Measurements from ENCODE around the gene FBP2.

The FBP2 gene

GRCh38 chr9:94623253-94623652 is 29.6 kb upstream of the FBP2 start:
- no peak for DNase-seq (ENCODE audit: low spot score)
- TF ChIP-seq CTCF (IDR thresholded peaks at IDR 0.05), result no peak
- H3K4me3 ChIP-seq, result no peak overlapping the region
- H3K27ac ChIP-seq, result no peak overlapping the region

DNA sequence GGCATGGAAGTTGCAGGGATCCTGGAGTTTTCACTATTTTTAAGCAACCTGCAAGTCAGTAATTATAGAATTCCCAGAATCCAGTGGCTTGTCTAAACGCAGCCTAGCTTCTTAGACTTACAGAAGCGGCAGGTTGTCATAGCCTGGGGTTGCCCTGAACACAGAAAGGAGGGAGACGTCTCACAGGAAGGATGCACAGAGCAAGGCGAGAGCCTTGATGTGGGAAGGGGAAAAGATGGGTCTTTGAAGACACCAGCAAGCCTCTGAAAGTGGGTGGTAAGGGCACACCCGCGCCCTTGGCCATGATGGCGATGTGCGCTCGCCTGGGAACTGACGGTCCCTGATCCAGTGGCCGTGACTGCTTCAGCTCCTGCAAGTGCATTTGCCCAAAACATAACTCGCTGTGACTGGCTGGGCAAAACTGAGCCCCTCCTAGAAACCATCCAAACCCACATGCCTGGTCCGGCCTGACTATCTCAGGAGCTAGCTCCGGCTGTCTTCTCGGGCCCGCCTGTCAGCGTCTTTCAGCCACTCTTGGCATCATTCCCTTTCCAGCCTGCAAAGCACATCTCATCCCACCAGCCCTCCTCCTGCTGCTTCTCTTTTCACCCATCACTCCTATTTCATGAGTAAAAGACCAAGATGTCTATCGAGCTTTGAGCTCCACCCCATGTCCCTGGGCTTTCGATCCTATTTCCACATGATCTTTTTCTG is 28.6 kb upstream of the FBP2 start:
- no peak for DNase-seq (ENCODE audit: low spot score)
- Histone ChIP-seq H3K27ac (no peak overlapping the region), H3K4me3 (no peak overlapping the region)
- no peak for TF ChIP-seq CTCF (IDR thresholded peaks at IDR 0.05)

DNA sequence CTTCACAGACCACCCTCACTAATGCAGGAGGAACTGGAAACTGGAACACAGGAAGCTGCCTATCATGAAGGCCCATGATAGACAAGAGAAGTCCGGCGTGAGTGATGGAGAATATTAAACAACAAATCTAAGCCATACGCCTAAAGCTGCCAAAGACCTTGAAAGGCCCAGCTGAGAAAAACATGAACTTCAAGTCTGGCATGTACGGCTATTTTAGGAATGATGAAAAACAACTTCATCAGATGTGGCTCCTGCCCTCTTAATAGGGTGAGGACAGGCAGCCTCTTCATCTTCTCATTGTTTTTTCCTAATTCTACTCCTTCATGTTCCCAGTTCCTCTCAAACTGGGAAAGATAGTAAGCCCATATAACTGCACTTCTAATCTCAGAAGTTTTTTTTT is 25.4 kb upstream of the FBP2 start:
- DNase-seq (ENCODE audit: low spot score), result no peak
- no peak for TF ChIP-seq CTCF (IDR thresholded peaks at IDR 0.05)
- H3K27ac ChIP-seq, result peak overlapping the region in 1 of 2 donors; percentile 2
- H3K4me3 ChIP-seq, result no peak overlapping the region

DNA sequence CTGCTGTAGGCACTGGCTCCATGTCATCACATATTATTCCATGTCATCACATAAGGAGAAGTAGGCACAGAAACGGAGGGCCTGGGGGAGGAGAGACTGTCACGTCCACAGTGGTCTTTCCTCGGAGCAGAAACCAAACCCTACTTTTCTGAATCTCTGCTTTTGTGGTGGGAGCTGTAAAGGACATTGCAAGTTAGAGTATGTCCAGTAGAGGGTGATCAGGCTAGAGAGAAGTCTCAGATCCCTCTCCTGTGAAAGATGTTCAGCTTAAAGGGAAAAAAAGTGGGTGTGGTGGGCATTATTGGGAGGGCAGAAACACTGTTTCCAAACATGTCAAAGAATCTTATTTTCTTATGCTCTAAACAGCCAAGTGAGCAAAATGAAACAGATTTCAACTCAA is 19.4 kb upstream of the FBP2 start:
- DNase-seq (ENCODE audit: low spot score), result no peak
- Histone ChIP-seq H3K27ac (no peak overlapping the region), H3K4me3 (no peak overlapping the region)
- no peak for TF ChIP-seq CTCF (IDR thresholded peaks at IDR 0.05)

DNA sequence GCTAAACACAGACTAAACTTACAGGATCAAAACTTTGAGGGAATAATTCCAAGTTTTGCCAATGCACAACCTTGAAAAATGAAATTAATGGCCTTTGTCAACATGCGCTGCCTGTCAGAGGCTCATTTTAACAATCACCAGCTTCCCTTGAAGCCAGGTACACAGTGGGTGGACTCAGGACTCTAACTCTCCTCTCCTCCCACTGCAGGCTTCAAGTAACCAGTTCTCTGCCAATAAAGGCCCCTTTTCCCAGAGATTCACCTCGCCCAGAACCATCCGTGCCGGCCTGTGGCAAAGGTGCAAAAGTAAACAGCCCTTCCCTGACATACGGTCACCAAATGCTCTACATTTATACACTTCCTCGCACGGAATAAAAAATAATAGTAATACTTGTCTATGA is 18.4 kb upstream of the FBP2 start:
- DNase-seq (ENCODE audit: low spot score), result no peak
- Histone ChIP-seq H3K4me3 (no peak overlapping the region), H3K27ac (no peak overlapping the region)
- TF ChIP-seq CTCF (IDR thresholded peaks at IDR 0.05), result no peak

- no peak overlapping the region for H3K4me3 ChIP-seq
- DNase-seq (ENCODE audit: low spot score), result no peak
- no peak for TF ChIP-seq CTCF (IDR thresholded peaks at IDR 0.05)
- H3K27ac ChIP-seq, result no peak overlapping the region
Measured at GRCh38 chr9:94611638-94612068, 18.0 kb upstream of the FBP2 start.

DNA sequence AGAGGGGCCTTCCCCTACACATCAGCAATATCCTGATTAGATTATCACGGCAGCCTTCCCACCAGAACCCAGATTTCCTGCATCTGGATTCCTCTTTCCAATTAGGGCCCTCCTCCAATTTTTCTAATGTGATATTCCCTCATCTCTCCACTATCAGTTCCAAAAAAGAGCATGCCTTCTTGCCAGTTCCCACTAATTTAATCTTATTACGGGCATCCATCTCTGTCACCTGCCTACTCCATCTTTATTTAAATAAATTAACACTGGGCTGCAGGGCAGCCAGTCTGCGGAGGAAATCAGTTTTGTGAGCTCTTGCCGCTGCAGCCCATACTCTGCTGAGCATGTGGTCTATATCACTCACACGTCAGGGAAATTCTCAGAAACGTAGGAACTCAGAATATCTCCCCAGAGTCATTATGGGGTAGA is 16.6 kb upstream of the FBP2 start:
- Histone ChIP-seq H3K27ac (no peak overlapping the region), H3K4me3 (no peak overlapping the region)
- no peak for DNase-seq (ENCODE audit: low spot score)
- TF ChIP-seq CTCF (IDR thresholded peaks at IDR 0.05), result no peak

Data from coronary artery (tissue), 2 donors.